T-helper 2 cell treated with Interferon-gamma antibody and Interleukin-4, amounts not matched to agents 5 μg/mL and 100 μg/mL, for 36 hours (primary cell): Measurements from ENCODE around the gene USP6NL.
"Not testable (repeated sequence)": the region's sequence is repeated elsewhere in the genome, so short reads cannot be mapped to it uniquely, and the experiment has no call there.

Experiments used
- DNase-seq: peaks from one replicate; pipeline ENCODE4 v3.0.0; 2021; ENCODE audit warnings: low spot score
- H3K27ac Mint-ChIP-seq: one replicate; pipeline ENCODE4 v1.8.0; 2021; ENCODE audit warnings: mild to moderate bottlenecking, mixed read lengths
- H3K27me3 Mint-ChIP-seq: one replicate; pipeline ENCODE4 v1.8.0; 2021; ENCODE audit warnings: low read depth, mixed read lengths
- H3K36me3 Mint-ChIP-seq: one replicate; pipeline ENCODE4 v1.8.0; 2021; ENCODE audit warnings: low read depth, mixed read lengths
- H3K4me1 Mint-ChIP-seq: one replicate; pipeline ENCODE4 v1.8.0; 2021; ENCODE audit warnings: low read depth, mixed read lengths
- H3K4me3 Mint-ChIP-seq: one replicate; pipeline ENCODE4 v1.8.0; 2022; ENCODE audit warnings: mild to moderate bottlenecking, moderate library complexity, mixed read lengths
- H3K9me3 Mint-ChIP-seq: one replicate; pipeline ENCODE4 v1.8.0; 2021; ENCODE audit warnings: mixed read lengths

USP6NL gene

DNA sequence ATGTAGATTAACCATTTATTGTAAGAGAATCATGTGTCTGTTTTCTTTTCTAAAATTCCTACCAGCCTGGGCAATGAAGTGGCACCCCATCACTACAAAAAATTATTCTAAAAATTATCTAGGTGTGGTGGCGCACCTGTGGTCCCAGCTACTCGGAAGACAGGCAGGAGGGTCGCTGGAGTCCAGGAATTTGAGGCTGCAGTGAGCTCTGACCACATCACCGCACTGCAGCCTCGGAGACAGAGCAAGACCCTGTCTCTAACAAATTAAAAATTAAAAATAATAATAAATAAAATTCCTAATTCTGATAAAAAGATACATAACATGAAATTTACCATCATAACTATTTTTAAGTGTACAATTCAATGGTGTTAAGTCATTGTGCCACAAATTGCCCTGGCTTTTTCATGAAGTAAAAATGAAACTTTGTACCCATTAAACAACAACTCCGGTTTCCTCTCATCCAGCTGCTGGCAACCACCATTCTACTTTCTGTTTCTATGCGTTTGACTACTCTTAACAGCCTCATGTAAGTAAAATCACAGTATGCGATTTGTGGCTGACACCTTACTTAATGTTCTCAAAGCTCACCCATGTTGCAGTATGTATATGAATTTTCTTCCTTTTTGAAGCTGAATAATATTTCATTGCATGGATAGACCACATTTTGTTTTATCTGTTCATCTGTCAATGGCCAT, 20.6 kb upstream of the USP6NL start:
- peaks cover 5% of the 10 kb centered on the region for H3K4me1 Mint-ChIP-seq

DNA sequence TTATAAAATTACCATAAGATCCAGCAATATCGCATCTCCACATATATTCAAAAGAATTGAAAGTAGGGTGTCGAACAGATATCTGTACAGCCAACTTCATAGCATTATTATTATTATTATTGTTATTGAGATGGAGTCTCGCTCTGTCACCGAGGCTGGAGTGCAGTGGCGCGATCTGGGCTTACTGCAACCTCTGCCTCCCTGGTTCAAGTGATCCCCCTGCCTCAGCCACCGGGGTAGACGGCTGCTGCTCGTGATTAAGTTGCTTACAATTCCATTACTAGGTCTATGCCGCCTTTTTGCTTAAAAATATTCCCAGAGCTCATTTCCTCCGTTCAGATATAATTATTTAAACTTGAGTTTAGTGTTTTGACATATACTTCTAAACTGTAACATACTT, 19.8 kb upstream of the USP6NL start:
- no peak for DNase-seq
- no peaks in the 10 kb centered on the region for H3K9me3 Mint-ChIP-seq
- H3K27me3 Mint-ChIP-seq: peaks cover 45% of the 10 kb centered on the region
- no peak overlapping the region for H3K27ac Mint-ChIP-seq
- H3K4me1 Mint-ChIP-seq: peaks cover 5% of the 10 kb centered on the region
- H3K36me3 Mint-ChIP-seq: no peaks in the 10 kb centered on the region
- no peak overlapping the region for H3K4me3 Mint-ChIP-seq

More for the DNA sequence above, 20.6 kb upstream of the USP6NL start:
- Mint-ChIP-seq H3K27ac (no peak overlapping the region), H3K9me3 (no peaks in the 10 kb centered on the region), H3K4me3 (no peak overlapping the region), H3K27me3 (peaks cover 50% of the 10 kb centered on the region), H3K36me3 (no peaks in the 10 kb centered on the region)
- DNase-seq: peak; percentile 24

DNA sequence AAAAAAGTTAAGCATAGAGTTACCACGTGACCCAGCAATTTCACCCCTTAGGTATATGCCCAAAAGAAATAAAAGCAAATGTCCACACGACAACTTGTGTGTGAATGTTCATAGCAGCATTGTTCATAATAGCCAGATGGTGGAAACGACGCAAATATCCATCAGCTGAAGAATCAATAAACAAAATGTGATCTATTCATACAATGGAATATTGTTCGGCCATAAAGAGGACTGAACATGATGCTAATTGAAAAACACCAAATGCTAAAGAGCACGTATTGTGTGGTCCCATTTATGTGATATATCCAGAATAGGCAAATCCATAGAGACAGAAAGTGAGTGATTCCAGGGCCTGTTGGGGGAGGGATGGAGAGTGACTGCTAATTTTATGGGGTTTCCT, 18.3 kb upstream of the USP6NL start:
- Mint-ChIP-seq H3K27ac (no peak overlapping the region), H3K4me1 (peaks cover 6% of the 10 kb centered on the region), H3K4me3 (no peak overlapping the region), H3K36me3 (no peaks in the 10 kb centered on the region), H3K9me3 (no peaks in the 10 kb centered on the region), H3K27me3 (peaks cover 33% of the 10 kb centered on the region)
- DNase-seq: no peak

DNA sequence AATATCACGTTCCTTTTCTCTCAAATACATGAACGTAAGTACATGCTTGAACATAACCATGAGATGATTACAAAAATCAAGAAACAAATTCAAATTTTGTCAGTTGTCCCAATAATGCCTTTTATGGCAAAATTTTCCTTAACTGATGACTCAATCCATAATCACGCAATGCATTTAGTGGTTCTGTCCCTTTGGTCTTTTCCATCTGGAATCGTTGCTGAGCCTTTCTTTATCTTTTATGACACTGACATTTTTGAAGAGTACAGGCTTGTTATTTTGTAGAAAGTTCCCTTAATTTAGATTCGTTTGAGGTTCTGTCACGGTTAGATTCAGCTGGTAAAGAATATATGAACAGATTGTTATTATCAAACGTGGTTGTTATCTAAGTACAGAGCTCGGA, 16.5 kb upstream of the USP6NL start:
- DNase-seq, H3K27ac Mint-ChIP-seq, H3K4me3 Mint-ChIP-seq, H3K4me1 Mint-ChIP-seq, H3K9me3 Mint-ChIP-seq, H3K36me3 Mint-ChIP-seq: not testable (repeated sequence)
- peaks cover 26% of the 10 kb centered on the region for H3K27me3 Mint-ChIP-seq

DNA sequence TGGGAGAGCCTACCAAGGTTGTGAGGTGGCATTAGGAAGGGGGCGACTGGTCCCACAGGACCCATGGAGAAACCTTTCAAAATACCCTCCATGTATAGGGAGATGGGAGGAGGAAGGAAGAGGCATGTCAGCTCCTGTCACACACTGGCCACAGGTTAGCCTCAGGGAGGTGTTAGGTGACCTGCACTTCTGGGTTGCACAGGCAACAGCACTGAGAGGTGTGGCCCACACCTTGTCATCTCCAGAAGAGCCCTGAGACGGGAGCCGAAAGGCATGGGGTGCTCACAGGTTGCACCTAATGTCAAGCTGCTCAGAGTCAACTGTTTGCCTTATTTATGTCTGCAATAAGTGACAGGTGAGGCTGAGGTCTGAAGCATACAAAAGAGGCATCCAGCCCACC, 14.6 kb upstream of the USP6NL start:
- peaks cover 22% of the 10 kb centered on the region for H3K27me3 Mint-ChIP-seq
- no peaks in the 10 kb centered on the region for H3K36me3 Mint-ChIP-seq
- no peak overlapping the region for H3K27ac Mint-ChIP-seq
- no peak for DNase-seq
- H3K4me3 Mint-ChIP-seq: no peak overlapping the region
- H3K9me3 Mint-ChIP-seq: no peaks in the 10 kb centered on the region
- H3K4me1 Mint-ChIP-seq: peaks cover 2% of the 10 kb centered on the region

DNA sequence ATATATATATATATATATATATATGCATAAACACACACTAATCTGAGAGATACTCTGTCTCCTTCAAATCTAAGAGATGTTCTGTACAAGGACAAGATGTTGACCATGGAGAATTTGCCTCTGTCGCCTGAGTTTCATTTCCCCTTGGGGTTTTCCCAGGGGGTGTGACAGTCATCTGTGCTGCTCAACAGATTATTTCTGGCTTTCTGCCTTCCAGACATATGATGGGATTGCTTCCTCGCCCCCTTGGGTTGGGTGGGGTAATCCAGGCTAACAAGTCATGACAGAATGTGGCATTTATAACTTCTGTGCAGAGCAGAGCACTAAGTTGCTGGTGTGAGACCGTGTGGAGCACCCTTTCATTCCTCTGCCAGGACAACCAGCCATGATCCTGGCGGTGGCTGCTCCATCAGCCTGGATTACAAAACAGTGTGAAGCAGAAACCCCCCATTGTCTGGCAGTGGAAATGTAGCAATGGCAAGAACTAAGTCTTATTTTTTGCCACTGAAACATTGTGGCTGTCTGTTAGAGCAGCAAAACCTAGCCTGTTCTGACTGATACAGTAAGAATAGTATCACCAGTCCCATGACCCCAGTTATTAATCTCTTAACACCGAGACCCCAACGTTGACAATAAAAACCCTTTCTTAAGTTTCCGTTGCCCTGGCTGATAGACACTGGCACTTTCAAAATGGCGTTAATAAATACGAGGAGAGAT, 13.7 kb upstream of the USP6NL start:
- no peaks in the 10 kb centered on the region for H3K9me3 Mint-ChIP-seq
- no peaks in the 10 kb centered on the region for H3K36me3 Mint-ChIP-seq
- no peak overlapping the region for H3K4me3 Mint-ChIP-seq
- no peak for DNase-seq
- H3K27me3 Mint-ChIP-seq: peaks cover 19% of the 10 kb centered on the region
- H3K4me1 Mint-ChIP-seq: peaks cover 2% of the 10 kb centered on the region
- H3K27ac Mint-ChIP-seq: no peak overlapping the region

DNA sequence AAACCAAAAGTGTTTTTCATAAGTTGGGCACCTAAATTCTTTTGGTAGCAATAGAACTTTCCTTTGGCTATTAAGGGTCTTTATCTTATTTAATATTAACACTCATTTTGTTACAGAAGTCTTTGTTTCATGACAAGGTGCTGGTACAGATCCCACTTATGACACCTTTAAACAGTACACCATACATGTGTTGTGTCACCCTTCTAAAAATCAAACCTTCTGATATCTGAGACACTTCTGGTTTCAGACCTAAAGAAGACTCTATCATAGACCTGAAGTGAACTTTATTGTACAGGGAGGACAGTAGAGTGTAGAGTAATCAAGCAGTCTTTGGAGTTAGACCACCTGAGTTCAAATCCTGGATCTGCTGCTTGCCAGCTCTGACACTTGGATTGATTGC, 5.8 kb upstream of the USP6NL start:
- Mint-ChIP-seq H3K4me1 (peaks cover 4% of the 10 kb centered on the region), H3K9me3 (peaks cover 8% of the 10 kb centered on the region), H3K36me3 (no peaks in the 10 kb centered on the region), H3K4me3 (no peak overlapping the region), H3K27ac (no peak overlapping the region), H3K27me3 (peaks cover 39% of the 10 kb centered on the region)
- DNase-seq: no peak

DNA sequence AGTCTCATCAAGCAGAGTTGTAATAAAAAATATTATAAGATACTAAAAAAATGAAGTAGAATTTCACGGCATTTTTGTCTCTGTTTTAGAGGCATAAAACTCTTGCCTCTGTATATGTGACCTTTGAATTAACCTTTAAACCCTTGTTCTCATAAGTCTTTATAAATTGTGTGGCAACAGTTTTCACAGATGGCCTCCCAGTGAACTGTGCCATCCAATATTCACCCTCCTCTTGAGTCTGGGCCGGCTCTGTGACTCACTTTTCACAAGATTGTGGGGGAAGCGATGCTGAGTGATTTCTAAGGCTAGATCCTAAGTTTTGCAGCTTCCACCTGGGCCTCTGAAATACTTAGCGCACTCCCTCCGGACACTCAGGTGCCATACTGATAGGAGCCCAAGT, 4.6 kb upstream of the USP6NL start:
- Mint-ChIP-seq H3K27ac (no peak overlapping the region), H3K27me3 (peaks cover 43% of the 10 kb centered on the region), H3K4me1 (peaks cover 8% of the 10 kb centered on the region), H3K36me3 (no peaks in the 10 kb centered on the region), H3K4me3 (no peak overlapping the region), H3K9me3 (peaks cover 8% of the 10 kb centered on the region)
- DNase-seq: no peak

DNA sequence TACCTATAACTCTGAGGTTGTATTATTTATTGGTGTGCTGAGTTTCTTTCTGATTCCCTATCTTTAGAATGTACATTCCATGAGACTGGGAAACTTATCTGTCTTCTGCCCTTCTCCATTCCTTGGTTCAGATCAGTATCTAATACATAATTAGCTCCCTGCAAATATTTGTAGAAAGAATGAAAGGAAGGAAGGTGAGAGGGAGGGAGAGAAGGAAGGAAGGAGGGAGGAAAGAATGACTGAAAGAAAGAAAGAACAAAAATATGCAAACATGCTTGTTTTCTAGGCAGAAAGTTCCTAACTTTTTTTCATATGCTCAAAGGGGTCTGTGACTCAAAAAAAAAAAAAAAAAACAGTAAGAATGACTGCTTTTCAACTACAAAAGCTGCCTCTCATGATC, 3.9 kb upstream of the USP6NL start:
- H3K9me3 Mint-ChIP-seq: peaks cover 8% of the 10 kb centered on the region
- H3K27ac Mint-ChIP-seq: no peak overlapping the region
- H3K36me3 Mint-ChIP-seq: no peaks in the 10 kb centered on the region
- DNase-seq: no peak
- H3K27me3 Mint-ChIP-seq: peaks cover 44% of the 10 kb centered on the region
- peaks cover 12% of the 10 kb centered on the region for H3K4me1 Mint-ChIP-seq
- H3K4me3 Mint-ChIP-seq: no peak overlapping the region

DNA sequence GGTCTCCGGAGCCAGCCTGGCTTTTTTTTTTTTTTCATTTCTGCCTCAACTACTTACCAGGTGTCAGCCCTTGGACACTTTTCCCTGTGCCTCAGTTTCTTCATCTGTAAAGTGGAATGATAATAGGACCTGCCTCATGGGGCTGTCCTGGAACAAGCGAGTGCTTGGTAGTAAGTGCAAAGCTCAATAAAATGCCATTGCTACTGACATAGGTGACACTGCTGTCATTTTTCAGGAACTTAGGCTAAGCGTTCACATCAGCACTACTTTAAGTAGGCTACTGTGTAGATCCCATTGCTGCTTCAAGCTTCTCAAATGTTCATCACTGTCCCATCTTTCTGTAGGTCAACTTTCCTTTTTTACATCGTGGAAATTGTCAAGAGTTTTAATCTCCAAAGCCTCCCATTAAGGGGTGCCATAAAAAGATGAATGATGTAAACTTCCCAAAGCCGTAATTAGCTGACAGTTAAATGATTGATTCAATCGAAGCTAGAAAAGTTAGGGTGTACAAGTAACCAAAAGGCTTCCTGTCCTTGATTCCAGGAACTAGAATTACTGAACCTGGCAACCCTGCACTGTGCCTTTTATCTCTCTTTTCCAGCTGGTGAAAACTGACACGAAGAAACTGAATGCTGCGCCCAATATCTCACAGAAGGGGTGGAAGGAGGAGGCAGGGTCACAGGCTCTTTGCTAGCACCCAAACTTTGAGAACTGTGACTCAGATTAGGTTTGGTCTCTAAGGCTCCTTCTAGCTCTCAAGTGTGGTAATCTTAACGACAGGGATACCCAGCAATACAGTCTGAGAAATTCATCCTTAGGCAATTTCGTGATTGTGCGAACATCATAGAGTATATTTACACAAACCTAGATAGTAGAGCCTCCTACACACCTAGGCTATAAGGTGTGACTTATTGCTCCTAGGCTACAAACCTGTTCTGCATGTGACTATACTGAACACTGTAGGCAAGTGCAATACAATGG, 861 bp upstream of the USP6NL start:
- Mint-ChIP-seq H3K4me1 (peaks cover 12% of the 10 kb centered on the region), H3K27me3 (peaks cover 56% of the 10 kb centered on the region), H3K9me3 (peaks cover 5% of the 10 kb centered on the region), H3K4me3 (peak overlapping the region; percentile 88), H3K36me3 (no peaks in the 10 kb centered on the region), H3K27ac (peak overlapping the region; percentile 52)
- no peak for DNase-seq

DNA sequence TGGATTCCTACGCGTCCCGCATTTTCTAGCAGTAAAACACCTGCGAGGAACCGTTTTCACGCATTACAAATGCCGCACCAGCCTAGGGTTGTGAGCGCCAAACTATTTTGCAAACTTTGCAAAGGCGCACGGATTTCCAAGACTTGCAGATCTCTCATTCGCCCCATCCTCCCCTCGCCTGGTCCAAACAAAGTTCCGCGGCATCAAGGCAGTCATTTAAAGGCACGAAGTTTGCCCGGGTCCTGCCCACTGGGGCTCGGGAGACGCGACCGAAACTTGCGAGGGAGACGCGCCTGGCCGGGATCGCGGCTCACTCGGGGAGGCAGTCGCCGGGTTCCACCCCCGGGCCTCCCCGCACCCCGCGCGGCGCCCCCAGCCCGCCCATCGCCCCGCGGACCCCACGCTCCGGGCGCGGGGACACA, 613 bp downstream of the USP6NL start:
- Mint-ChIP-seq H3K27me3 (peaks cover 64% of the 10 kb centered on the region), H3K9me3 (no peaks in the 10 kb centered on the region), H3K4me3 (peak overlapping the region; percentile 75), H3K4me1 (peaks cover 13% of the 10 kb centered on the region), H3K27ac (peak overlapping the region; percentile 8), H3K36me3 (no peaks in the 10 kb centered on the region)
- DNase-seq: no peak

DNA sequence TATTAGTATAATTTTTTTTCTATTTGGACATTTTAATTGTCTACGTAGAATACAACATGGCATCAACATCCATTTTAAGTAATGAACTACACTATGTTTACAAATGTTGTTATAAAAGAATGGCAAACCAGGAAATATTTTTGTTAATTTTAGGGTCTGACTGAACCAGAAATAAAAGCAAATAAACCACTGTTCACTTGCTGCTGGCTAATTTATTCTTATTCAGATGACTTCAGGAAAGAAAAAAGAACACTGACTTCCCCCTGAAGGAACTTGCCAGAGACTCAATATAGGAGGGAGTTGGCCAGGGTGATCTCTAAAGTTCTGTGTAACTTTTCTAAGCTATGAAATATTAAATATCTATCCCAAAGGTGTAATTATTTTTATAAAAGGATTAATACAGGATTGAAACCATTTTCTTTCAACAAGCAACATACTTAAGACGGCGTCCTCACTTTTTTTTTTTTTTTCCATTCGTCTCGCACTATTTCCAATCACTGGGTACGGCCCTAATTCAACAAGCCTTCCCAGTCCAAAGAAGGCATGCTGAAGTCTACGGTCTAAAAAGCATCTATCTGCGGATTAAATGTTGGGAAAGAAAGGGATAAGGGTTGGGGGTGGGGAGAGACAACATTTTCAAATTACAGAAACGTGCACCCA, 1.2 kb downstream of the USP6NL start:
- Mint-ChIP-seq H3K36me3 (no peaks in the 10 kb centered on the region), H3K9me3 (no peaks in the 10 kb centered on the region), H3K27me3 (peaks cover 67% of the 10 kb centered on the region), H3K27ac (no peak overlapping the region), H3K4me1 (peaks cover 14% of the 10 kb centered on the region), H3K4me3 (peak overlapping the region; percentile 75)
- DNase-seq: no peak

DNA sequence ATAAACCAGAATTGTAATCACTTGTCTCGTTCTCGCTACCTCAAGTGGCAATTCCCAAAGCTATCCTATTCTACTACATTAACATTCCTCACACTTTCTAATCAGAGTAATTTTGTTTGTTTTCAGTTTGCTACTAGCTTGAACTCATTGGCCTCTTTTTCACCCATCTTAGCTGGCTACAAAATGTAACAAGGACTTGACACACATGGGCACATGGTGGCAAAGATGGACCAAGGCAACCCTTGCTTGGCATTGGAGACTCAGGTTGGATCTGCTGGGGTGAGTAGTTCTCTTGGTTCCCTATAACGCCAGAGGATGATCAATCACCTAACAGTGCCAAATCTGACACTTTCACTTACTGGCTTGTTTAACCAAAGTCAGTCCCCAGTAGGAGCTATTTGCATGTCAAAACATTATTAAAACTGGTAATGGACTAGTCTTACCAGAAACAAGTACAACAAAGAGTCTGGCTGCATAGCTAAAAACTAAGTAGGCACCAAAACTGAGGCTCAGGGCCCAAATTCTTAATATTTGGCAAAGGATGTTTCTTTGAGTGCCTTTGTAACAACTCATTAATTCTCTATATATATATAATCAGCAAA, 1.9 kb downstream of the USP6NL start:
- no peaks in the 10 kb centered on the region for H3K36me3 Mint-ChIP-seq
- no peak overlapping the region for H3K27ac Mint-ChIP-seq
- no peaks in the 10 kb centered on the region for H3K9me3 Mint-ChIP-seq
- H3K4me3 Mint-ChIP-seq: no peak overlapping the region
- peaks cover 18% of the 10 kb centered on the region for H3K4me1 Mint-ChIP-seq
- H3K27me3 Mint-ChIP-seq: peaks cover 69% of the 10 kb centered on the region
- DNase-seq: no peak
